Measurements from ENCODE around the gene CPLX4.

- TF ChIP-seq CTCF (conservative IDR thresholded peaks at IDR 0.05 in 1 of 2, IDR thresholded peaks at IDR 0.05 in 1 of 2; ENCODE audit: low read depth in 1 of 2, low read length in 2 of 2) (no peak), EZH2 (IDR thresholded peaks at IDR 0.05; ENCODE audit: low read length, missing control alignments) (peak; percentile 68)
Observed at GRCh38 chr18:59264121-59264571, 54.3 kb downstream of the CPLX4 start.
